ENCODE results near the gene TMEM108. TPM values are rescaled to one million over a fixed set of nuclear protein-coding genes. Genes with fewer than 3 reads are reported as not detected.

Gene TMEM108
- total and polyA plus RNA-seq, 2 of the 4 experiments (the other 2 are of a cell fraction) = 0.18 to 2.2 TPM

DNA sequence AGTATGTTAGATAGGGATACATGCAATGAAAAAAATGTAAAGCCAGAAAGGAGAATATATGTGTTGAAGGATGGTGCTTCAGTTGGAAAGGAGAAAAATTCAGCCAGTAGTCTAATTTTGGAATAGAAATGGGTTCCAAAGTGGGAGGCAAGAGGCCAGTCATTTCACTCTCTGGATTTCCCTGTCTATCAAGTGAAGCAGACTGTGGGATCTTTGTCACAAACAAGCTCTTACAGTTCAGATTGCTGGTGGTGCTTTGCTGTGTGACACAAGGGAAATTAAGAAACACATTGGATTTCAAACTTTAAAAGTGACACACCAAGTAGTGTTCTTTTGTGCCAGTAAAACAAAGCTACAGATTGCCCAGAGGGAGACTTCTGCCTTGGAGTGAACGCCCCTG lies 279.7 kb downstream of the TMEM108 start:
- in situ Hi-C loops (cut with MboI; ENCODE audit: low sequenced_read_pairs) (no loop called here), dilution Hi-C loops (cut with HindIII; ENCODE audit: low sequenced_read_pairs, unreplicated experiment) (no loop called here), intact Hi-C loops (cut with micrococcal nuclease) (loop anchor here (5.0 kb wide), 1 partner anchor 51 kb away; no protein-coding TSS in a partner anchor)
- WGBS, 2 experiments (ENCODE audit: extremely low coverage in 2 of 2, insufficient read length in 1 of 2) = no CpG with 5 or more reads among the region's 1 CpG
- Histone ChIP-seq H3K9me1 (ENCODE audit: insufficient read depth, low read length) (no peaks in the 10 kb centered on the region), H4K8ac (ENCODE audit: low read depth in 2 of 2, low read length in 2 of 2) (no peak overlapping the region), H3K23ac (ENCODE audit: low read depth, low read length) (no peak overlapping the region), H3K27ac (ENCODE audit: insufficient read depth, low read length) (no peak overlapping the region), H3K9me3 (ENCODE audit: control insufficient read depth, insufficient read depth, low read length) (no peaks in the 10 kb centered on the region; the same call in 1 of the 2 replicates), H3K79me1 (ENCODE audit: low read depth in 1 of 2, low read length in 2 of 2) (no peaks in the 10 kb centered on the region), H3K18ac (ENCODE audit: low read depth, low read length) (no peak overlapping the region), H2BK20ac (ENCODE audit: low read depth, low read length) (no peak overlapping the region), H2AFZ (replicated peaks; ENCODE audit: low read length, poor library complexity) (no peak overlapping the region), H4K20me1 (ENCODE audit: insufficient read depth, low read length) (no peaks in the 10 kb centered on the region), H3K36me3 (ENCODE audit: control insufficient read depth, insufficient read depth, low read length) (no peaks in the 10 kb centered on the region), H4K5ac (ENCODE audit: low read depth, low read length) (no peak overlapping the region), H3K4me3 (ENCODE audit: insufficient read depth, low read depth, low read length) (no peak overlapping the region), H2BK120ac (ENCODE audit: low read depth, low read length) (no peak overlapping the region), H3K9ac (ENCODE audit: low read depth, low read length) (no peak overlapping the region), H2BK5ac (ENCODE audit: low read depth, low read length, poor library complexity, severe bottlenecking) (no peak overlapping the region), H2BK15ac (ENCODE audit: low read depth, low read length) (no peak overlapping the region), H3K27me3 (ENCODE audit: control insufficient read depth, insufficient read depth, low read length) (peaks cover 3% of the 10 kb centered on the region), H4K91ac (ENCODE audit: insufficient read depth, low read depth, low read length) (no peak overlapping the region), H3K14ac (replicated peaks; ENCODE audit: low read depth, low read length) (no peak overlapping the region), H3K4ac (ENCODE audit: low read depth, low read length) (no peak overlapping the region), H3K4me2 (ENCODE audit: low read depth, low read length) (no peak overlapping the region), H2AK9ac (replicated peaks; ENCODE audit: low read depth, low read length, poor library complexity) (no peak overlapping the region), H3K4me1 (ENCODE audit: control insufficient read depth, insufficient read depth, low read length) (no peaks in the 10 kb centered on the region), H3K56ac (ENCODE audit: extremely low read depth, insufficient read depth, low read length) (no peak overlapping the region), H2AK5ac (ENCODE audit: low read depth, low read length) (no peak overlapping the region)
- POLR2A ChIA-PET (ENCODE audit: unreplicated experiment) = no interaction called here
- DNase-seq = no peak
- CTCF ChIA-PET = no interaction called here
- ATAC-seq (ENCODE audit: low read depth) = no peak
- no peak for TF ChIP-seq BHLHE40 (IDR thresholded peaks at IDR 0.05; ENCODE audit: low read depth, low read length)
- no TSS peak for BruUV-seq (replicated peaks)
